NCI-H187 (cell line): ENCODE results near the gene MAP7.

Source experiments
- DNase-seq, 2 experiments: peaks; one replicate each; lab custom pipeline; 2025; lab: John Stamatoyannopoulos, UW

MAP7 gene

GRCh38 chr6:136564180-136564579, 14.0 kb upstream of the MAP7 start:
- no peak for DNase-seq

GRCh38 chr6:136563386-136564152, 13.3 kb upstream of the MAP7 start:
- DNase-seq, result no peak

- no peak for DNase-seq
Measured at GRCh38 chr6:136562211-136562610, 12.0 kb upstream of the MAP7 start.

- DNase-seq, result no peak
Measured at GRCh38 chr6:136553166-136553787, 3.1 kb upstream of the MAP7 start.

- no peak for DNase-seq
Measured at GRCh38 chr6:136552054-136552453, 1.8 kb upstream of the MAP7 start.

GRCh38 chr6:136551103-136551502, 881 bp upstream of the MAP7 start:
- no peak for DNase-seq

- DNase-seq, result no peak
Measured at GRCh38 chr6:136550045-136550329, 235 bp downstream of the MAP7 start.

- DNase-seq, result no peak
Measured at GRCh38 chr6:136549300-136550044, 750 bp downstream of the MAP7 start.

GRCh38 chr6:136548582-136549299, 1.5 kb downstream of the MAP7 start:
- DNase-seq, result no peak

- no peak for DNase-seq
Measured at GRCh38 chr6:136547871-136548270, 2.4 kb downstream of the MAP7 start.

GRCh38 chr6:136547336-136547735, 2.9 kb downstream of the MAP7 start:
- DNase-seq, result no peak

GRCh38 chr6:136546331-136546730, 3.9 kb downstream of the MAP7 start:
- DNase-seq, result no peak

- DNase-seq, result no peak
Measured at GRCh38 chr6:136544326-136544725, 5.9 kb downstream of the MAP7 start.

GRCh38 chr6:136541395-136541794, 8.8 kb downstream of the MAP7 start:
- no peak for DNase-seq

- DNase-seq, result no peak
Measured at GRCh38 chr6:136539967-136540652, 10.1 kb downstream of the MAP7 start.

GRCh38 chr6:136538836-136539235, 11.4 kb downstream of the MAP7 start:
- DNase-seq, result no peak

- DNase-seq, result no peak
Measured at GRCh38 chr6:136535880-136536650, 14.2 kb downstream of the MAP7 start.

GRCh38 chr6:136535017-136535765, 15.0 kb downstream of the MAP7 start:
- no peak for DNase-seq

- DNase-seq, result no peak
Measured at GRCh38 chr6:136534268-136534667, 16.0 kb downstream of the MAP7 start.

GRCh38 chr6:136533487-136533886, 16.7 kb downstream of the MAP7 start:
- no peak for DNase-seq

- DNase-seq, result no peak
Measured at GRCh38 chr6:136532030-136532429, 18.2 kb downstream of the MAP7 start.
